IMR-90 (cell line): ENCODE data around the gene FNIP2. TPM values are rescaled to one million over a fixed set of nuclear protein-coding genes. Genes with fewer than 3 reads are reported as not detected.

ENCODE experiments used
- ATAC-seq: fragments of 200-7000 bp; cut with Tn5 transposase; 2 replicates; pipeline ENCODE4 v1.9.1; 2020; ENCODE audit warnings: low read depth, mild to moderate bottlenecking, moderate library complexity
- BruUV-seq: library from RNA; stranded (reverse); fragments of 400-500 nt; replicated peaks from 2 replicates; lab custom pipeline; 2021; lab: Mats Ljungman, UMichigan
- CTCF ChIA-PET: fragments of 300-600 bp; formaldehyde crosslinking; extraction: SDS; loops from one replicate; lab custom pipeline; 2021; ENCODE audit warnings: antibody characterized with exemption; lab: Yijun Ruan, JAX
- POLR2A ChIA-PET: fragments of 300-600 bp; sonication (Branson Sonifier 250); formaldehyde crosslinking; loops from one replicate; lab custom pipeline; 2022; ENCODE audit warnings: antibody characterized with exemption; ENCODE audit not compliant: unreplicated experiment; lab: Charles Lee
- DNase-seq: peaks from one replicate; pipeline ENCODE4 v3.0.0; 2013
- H2AFZ ChIP-seq: replicated peaks from 2 replicates; pipeline ENCODE3; 2013; ENCODE audit warnings: low read length, mild to moderate bottlenecking; ENCODE audit not compliant: poor library complexity
- H2AK5ac ChIP-seq: 2 replicates; pipeline ENCODE4 v1.6.1; 2013; ENCODE audit warnings: low read depth, low read length, inconsistent platforms
- H2AK9ac ChIP-seq: replicated peaks from 2 replicates; pipeline ENCODE3; 2013; ENCODE audit warnings: mild to moderate bottlenecking, low read depth, low read length, moderate library complexity; ENCODE audit not compliant: poor library complexity
- H2BK120ac ChIP-seq: 2 replicates; pipeline ENCODE4 v1.6.1; 2013; ENCODE audit warnings: low read depth, low read length, inconsistent platforms
- H2BK15ac ChIP-seq: 3 replicates; pipeline ENCODE4 v1.6.1; 2013; ENCODE audit warnings: low read depth, low read length, inconsistent platforms
- H2BK20ac ChIP-seq: 2 replicates; pipeline ENCODE4 v1.6.1; 2013; ENCODE audit warnings: low read depth, mild to moderate bottlenecking, inconsistent platforms, low read length, moderate library complexity
- H2BK5ac ChIP-seq: 2 replicates; pipeline ENCODE4 v1.6.1; 2013; ENCODE audit warnings: mild to moderate bottlenecking, low read depth, low read length, inconsistent platforms; ENCODE audit not compliant: poor library complexity, severe bottlenecking
- H3K14ac ChIP-seq: replicated peaks from 2 replicates; pipeline ENCODE4 v1.6.1; 2013; ENCODE audit warnings: low read depth, low read length, inconsistent platforms
- H3K18ac ChIP-seq: 2 replicates; pipeline ENCODE4 v1.6.1; 2013; ENCODE audit warnings: low read depth, low read length, control low read depth
- H3K23ac ChIP-seq: 2 replicates; pipeline ENCODE4 v1.6.1; 2013; ENCODE audit warnings: low read depth, low read length, inconsistent platforms
- H3K27ac ChIP-seq: 2 replicates; pipeline ENCODE4 v1.5.1; 2013; ENCODE audit warnings: mild to moderate bottlenecking, control low read depth, low read length; ENCODE audit not compliant: insufficient read depth
- H3K27me3 ChIP-seq: 2 replicates; pipeline ENCODE4 v1.6.1; 2013; ENCODE audit warnings: low read length; ENCODE audit not compliant: control insufficient read depth, insufficient read depth
- H3K36me3 ChIP-seq: 2 replicates; pipeline ENCODE4 v1.6.1; 2013; ENCODE audit warnings: low read length, mixed read lengths; ENCODE audit not compliant: control insufficient read depth, insufficient read depth
- H3K4ac ChIP-seq: 2 replicates; pipeline ENCODE4 v1.6.1; 2013; ENCODE audit warnings: low read depth, low read length, inconsistent platforms
- H3K4me1 ChIP-seq: 2 replicates; pipeline ENCODE4 v1.6.1; 2013; ENCODE audit warnings: low read length, mixed read lengths; ENCODE audit not compliant: control insufficient read depth, insufficient read depth
- H3K4me2 ChIP-seq: 2 replicates; pipeline ENCODE4 v1.6.1; 2013; ENCODE audit warnings: low read depth, mild to moderate bottlenecking, control low read depth, low read length, moderate library complexity
- H3K4me3 ChIP-seq: 2 replicates; pipeline ENCODE4 v1.5.1; 2013; ENCODE audit warnings: low read depth, mild to moderate bottlenecking, control low read depth, low read length, moderate library complexity; ENCODE audit not compliant: insufficient read depth
- H3K56ac ChIP-seq: 2 replicates; pipeline ENCODE4 v1.6.1; 2013; ENCODE audit warnings: low read length, inconsistent platforms; ENCODE audit not compliant: insufficient read depth; ENCODE audit errors: extremely low read depth
- H3K79me1 ChIP-seq, 2 experiments: 2 replicates each; pipeline ENCODE4 v1.6.1; 2013; ENCODE audit warnings: low read length in 2 of 2, inconsistent platforms in 1 of 2, low read depth in 1 of 2
- H3K9ac ChIP-seq: 2 replicates; pipeline ENCODE4 v1.6.1; 2013; ENCODE audit warnings: low read depth, low read length, control low read depth
- H3K9me1 ChIP-seq: 2 replicates; pipeline ENCODE4 v1.6.1; 2013; ENCODE audit warnings: low read length, inconsistent platforms; ENCODE audit not compliant: insufficient read depth
- H3K9me3 ChIP-seq: 2 replicates; pipeline ENCODE4 v1.6.1; 2013; ENCODE audit warnings: low read length; ENCODE audit not compliant: control insufficient read depth, insufficient read depth
- H4K20me1 ChIP-seq: 2 replicates; pipeline ENCODE4 v1.6.1; 2013; ENCODE audit warnings: low read length, inconsistent platforms; ENCODE audit not compliant: insufficient read depth
- H4K5ac ChIP-seq: 2 replicates; pipeline ENCODE4 v1.6.1; 2013; ENCODE audit warnings: mild to moderate bottlenecking, low read depth, low read length, control low read depth
- H4K8ac ChIP-seq, 2 experiments: 2 replicates each; pipeline ENCODE4 v1.6.1; 2013; ENCODE audit warnings: low read depth in 2 of 2, low read length in 2 of 2, control low read depth in 1 of 2, inconsistent platforms in 1 of 2
- H4K91ac ChIP-seq: 2 replicates; pipeline ENCODE4 v1.6.1; 2013; ENCODE audit warnings: low read depth, low read length, inconsistent platforms; ENCODE audit not compliant: insufficient read depth
- CEBPB ChIP-seq: IDR thresholded peaks from 2 replicates; pipeline ENCODE4 v1.6.1; 2012; ENCODE audit warnings: low read depth, low read length, improper control_type of control experiment
- FOS ChIP-seq: fragments of 150-350 bp; IDR thresholded peaks from 2 replicates; pipeline ENCODE4 v1.6.1; 2016; ENCODE audit warnings: low read depth, low read length
- MAFK ChIP-seq: IDR thresholded peaks from 2 replicates; pipeline ENCODE4 v1.6.1; 2012; ENCODE audit warnings: low read depth, low read length, improper control_type of control experiment
- MAZ ChIP-seq: IDR thresholded peaks from 2 replicates; pipeline ENCODE4 v1.6.1; 2012; ENCODE audit warnings: low read depth, mild to moderate bottlenecking, low read length, improper control_type of control experiment, moderate library complexity, borderline replicate concordance
- MXI1 ChIP-seq: IDR thresholded peaks from 2 replicates; pipeline ENCODE4 v1.6.1; 2012; ENCODE audit warnings: low read depth, mild to moderate bottlenecking, low read length, moderate library complexity, borderline replicate concordance
- NFE2L2 ChIP-seq: fragments of 150-350 bp; IDR thresholded peaks from 2 replicates; pipeline ENCODE4 v1.6.1; 2016; ENCODE audit warnings: low read depth, mild to moderate bottlenecking, low read length
- POLR2A ChIP-seq: IDR thresholded peaks from 2 replicates; pipeline ENCODE4 v1.6.1; 2012; ENCODE audit warnings: mild to moderate bottlenecking, low read depth, low read length
- RAD21 ChIP-seq: IDR thresholded peaks from 2 replicates; pipeline ENCODE4 v1.6.1; 2012; ENCODE audit warnings: low read length, improper control_type of control experiment
- RCOR1 ChIP-seq: IDR thresholded peaks from 2 replicates; pipeline ENCODE4 v1.6.1; 2012; ENCODE audit warnings: mild to moderate bottlenecking, low read length, improper control_type of control experiment; ENCODE audit not compliant: insufficient replicate concordance
- SMC3 ChIP-seq: fragments of 150-350 bp; IDR thresholded peaks from 2 replicates; pipeline ENCODE4 v1.6.1; 2016; ENCODE audit warnings: low read depth, mild to moderate bottlenecking, antibody characterized with exemption, low read length, moderate library complexity
- WGBS, 2 experiments: methylation state at CpG; one replicate each; pipeline versions ENCODE4 v1.1.5 to v1.1.7; 2013; ENCODE audit warnings: missing lambda C conversion rate in 2 of 2; ENCODE audit not compliant: insufficient read length in 1 of 2; ENCODE audit errors: extremely low coverage in 2 of 2; 5-methylcytosine and 5-hydroxymethylcytosine counted together
- dilution Hi-C: fragments of 300-500 bp; cut with HindIII; formaldehyde crosslinking; loops from one replicate; pipeline ENCODE4 v1.14.3; 2018; ENCODE audit warnings: low sequenced_read_pairs; ENCODE audit not compliant: unreplicated experiment
- in situ Hi-C: fragments of 300-500 bp; cut with MboI; formaldehyde crosslinking; loops from 3 replicates; pipeline ENCODE4 v1.14.3; 2019; ENCODE audit warnings: low sequenced_read_pairs, inconsistent platforms, mixed read lengths
- intact Hi-C: fragments of 100-400 bp; cut with micrococcal nuclease; formaldehyde crosslinking; loops from 2 replicates; pipeline ENCODE4 v1.10.0; 2022
- polyA plus RNA-seq, 3 experiments: library from polyadenylated mRNA; depleted of rRNA; stranded (reverse); fragments of >200 nt; gene quantifications; 2 replicates each; pipeline ENCODE4 v1.2.3, GENCODE V29; 2012; ENCODE audit warnings: low replicate concordance in 1 of 3
- total RNA-seq: library from RNA; depleted of rRNA; stranded (reverse); fragments of >200 nt; gene quantifications from 2 replicates; pipeline ENCODE4 v1.2.3, GENCODE V29; 2012
- TF ChIP-seq, protein P1 (sequence below): fragments of 150-350 bp; IDR thresholded peaks from 2 replicates; pipeline ENCODE4 v1.6.1; 2017; ENCODE audit warnings: mild to moderate bottlenecking, antibody characterized with exemption, low read length, low read depth

FNIP2 gene
- total and polyA plus RNA-seq, 2 of the 4 experiments (the other 2 are of a cell fraction) = 4.7 to 24.6 TPM

DNA sequence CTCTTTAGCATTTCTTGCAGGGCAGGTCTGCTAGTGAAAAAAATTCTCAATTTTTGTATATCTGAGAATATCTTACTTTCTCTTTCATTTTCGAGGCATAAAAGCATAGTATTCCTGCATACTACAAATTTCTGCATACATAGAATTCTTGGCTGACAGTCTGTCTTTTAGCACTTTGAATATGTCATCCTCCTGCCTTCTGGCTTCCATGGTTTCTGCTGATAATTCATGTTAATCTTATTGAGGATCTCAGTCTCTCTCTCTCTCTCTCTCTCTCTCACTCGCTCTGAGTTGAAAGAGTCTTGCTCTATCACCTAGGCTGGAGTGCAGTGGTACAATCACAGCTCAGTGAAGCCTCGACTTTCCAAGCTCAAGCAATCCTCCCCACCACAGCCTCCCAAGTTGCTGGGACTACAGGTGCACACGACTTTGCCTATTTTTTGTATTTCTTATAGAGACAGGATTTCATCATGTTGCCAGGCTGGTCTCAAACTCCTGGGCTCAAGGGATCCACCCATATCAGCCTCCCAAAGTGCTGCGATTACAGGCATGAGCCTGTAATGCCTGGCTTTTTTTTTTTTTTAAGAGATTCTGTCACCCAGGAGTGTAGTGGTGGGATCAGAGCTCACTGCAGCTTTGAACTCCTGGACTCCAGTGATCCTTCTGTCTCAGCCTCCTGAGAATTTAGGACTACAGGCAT, 161.3 kb downstream of the FNIP2 start:
- CTCF ChIA-PET = interaction anchor here (0.6 kb wide), 1 partner anchor 28 kb away, joined by 3 read pairs; no protein-coding TSS in a partner anchor
- peak overlapping the region; percentile 12; the same call in 1 of the 2 replicates for H3K4me3 ChIP-seq
- dilution Hi-C loops (no loop called here), intact Hi-C loops (loop anchor here (5.0 kb wide), 1 partner anchor 67 kb away; no protein-coding TSS in a partner anchor), in situ Hi-C loops (no loop called here)
- H3K14ac ChIP-seq = no peak overlapping the region
- 0 out of 2 replicates have a peak, but pooled peaks cover 2% of the 10 kb centered on the region for H3K4me1 ChIP-seq
- no peak overlapping the region for H2AK5ac ChIP-seq
- POLR2A ChIA-PET = no interaction called here
- H2BK20ac ChIP-seq = no peak overlapping the region
- no CpG with 5 or more reads among the region's 5 CpGs for WGBS, 2 experiments
- no peaks in the 10 kb centered on the region for H3K9me1 ChIP-seq
- no peak overlapping the region for H3K27ac ChIP-seq
- no peak overlapping the region for H3K9ac ChIP-seq
- no peaks in the 10 kb centered on the region for H4K20me1 ChIP-seq
- H4K91ac ChIP-seq = no peak overlapping the region
- H3K4me2 ChIP-seq = peak overlapping the region; percentile 86
- no peak overlapping the region; the same call in 1 of the 2 replicates for H4K5ac ChIP-seq
- H3K23ac ChIP-seq = no peak overlapping the region
- no peaks in the 10 kb centered on the region for H3K36me3 ChIP-seq
- TF ChIP-seq NFE2L2 (no peak), RAD21 (no peak), CEBPB (no peak), SMC3 (no peak), RCOR1 (no peak), FOS (no peak), MAFK (no peak), MXI1 (no peak), MAZ (no peak), POLR2A (no peak)
- TF ChIP-seq, protein P1, sequence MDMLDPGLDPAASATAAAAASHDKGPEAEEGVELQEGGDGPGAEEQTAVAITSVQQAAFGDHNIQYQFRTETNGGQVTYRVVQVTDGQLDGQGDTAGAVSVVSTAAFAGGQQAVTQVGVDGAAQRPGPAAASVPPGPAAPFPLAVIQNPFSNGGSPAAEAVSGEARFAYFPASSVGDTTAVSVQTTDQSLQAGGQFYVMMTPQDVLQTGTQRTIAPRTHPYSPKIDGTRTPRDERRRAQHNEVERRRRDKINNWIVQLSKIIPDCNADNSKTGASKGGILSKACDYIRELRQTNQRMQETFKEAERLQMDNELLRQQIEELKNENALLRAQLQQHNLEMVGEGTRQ = no peak
- no peak overlapping the region; the same call in 1 of the 2 replicates for H3K18ac ChIP-seq
- peak; percentile 37 for ATAC-seq
- no peak overlapping the region; the same call in 1 of the 2 replicates for H2BK120ac ChIP-seq
- no peak overlapping the region for H3K4ac ChIP-seq
- H3K56ac ChIP-seq = no peak overlapping the region
- H2AK9ac ChIP-seq = no peak overlapping the region
- peak overlapping the region in 1 of 2 experiments; percentile 42; a peak in 2 of 4 replicates for H4K8ac ChIP-seq
- H2BK15ac ChIP-seq = no peak overlapping the region
- peaks cover 6% of the 10 kb centered on the region; the same call in 1 of the 2 replicates for H3K9me3 ChIP-seq
- no peaks in the 10 kb centered on the region for H3K27me3 ChIP-seq
- peak overlapping the region; percentile 72 for H2AFZ ChIP-seq
- H2BK5ac ChIP-seq = no peak overlapping the region
- no peaks in the 10 kb centered on the region for H3K79me1 ChIP-seq
- DNase-seq = no peak
- no TSS peak for BruUV-seq
